HEK293 (cell line): ENCODE data around the gene MEG3.

Experiments
- CTCF ChIA-PET: fragments of 350-600 bp; formaldehyde crosslinking; extraction: SDS; loops from one replicate; lab custom pipeline; 2021; ENCODE audit warnings: antibody characterized with exemption; lab: Yijun Ruan, JAX
- POLR2A ChIA-PET: fragments of 300-600 bp; formaldehyde crosslinking; extraction: SDS; loops from one replicate; lab custom pipeline; 2020; ENCODE audit warnings: antibody characterized with exemption, inconsistent platforms; lab: Yijun Ruan, JAX
- H3K27ac ChIP-seq: fragments of 200-500 bp; sonication (Bioruptor generic); 2 replicates; pipeline ENCODE4 v1.5.1; 2014; ENCODE audit warnings: low read depth, low read length, control low read depth, inconsistent platforms; ENCODE audit errors: extremely low read depth
- H3K36me3 ChIP-seq, 2 experiments: fragments of 200-500 bp in 1 of 2; sonication (Bioruptor generic) in 1 of 2; 1 replicate in 1 of 2; 2 replicates in 1 of 2; pipeline ENCODE4 v1.5.1; 2014 to 2017; ENCODE audit warnings: inconsistent platforms in 2 of 2, low read length in 2 of 2; ENCODE audit not compliant: control insufficient read depth in 2 of 2, insufficient read depth in 1 of 2
- H3K4me1 ChIP-seq: fragments of 200-500 bp; sonication (Bioruptor generic); 2 replicates; pipeline ENCODE4 v1.5.1; 2014; ENCODE audit warnings: mild to moderate bottlenecking, low read length, inconsistent platforms; ENCODE audit not compliant: control insufficient read depth, insufficient read depth
- H3K4me3 ChIP-seq: 2 replicates; pipeline ENCODE4 v1.5.1; 2011; ENCODE audit warnings: low read depth, mild to moderate bottlenecking, control low read depth, low read length, moderate library complexity
- H3K9me3 ChIP-seq: fragments of 200-500 bp; sonication (Bioruptor generic); 2 replicates; pipeline ENCODE4 v1.5.1; 2014; ENCODE audit warnings: low read depth, low read length, inconsistent platforms; ENCODE audit not compliant: control insufficient read depth, insufficient read depth
- BCL11B ChIP-seq: fragments of 450-650 bp; formaldehyde crosslinking; IDR thresholded peaks from 2 replicates; pipeline ENCODE4 v1.5.1; 2016; ENCODE audit warnings: low read depth, missing biosample characterization, missing genetic modification characterization
- EGR2 ChIP-seq: fragments of 450-650 bp; formaldehyde crosslinking; IDR thresholded peaks from 2 replicates; pipeline ENCODE4 v1.5.1; 2016; ENCODE audit warnings: low read depth, missing biosample characterization, missing genetic modification characterization
- MEIS1 ChIP-seq: sonication (generic); formaldehyde crosslinking; IDR thresholded peaks from 2 replicates; pipeline ENCODE4 v1.8.1; 2022; ENCODE audit warnings: missing genetic modification reagents, mild to moderate bottlenecking, borderline replicate concordance
- SCRT2 ChIP-seq: fragments of 450-650 bp; formaldehyde crosslinking; IDR thresholded peaks from 2 replicates; pipeline ENCODE4 v1.5.1; 2016; ENCODE audit warnings: missing biosample characterization, missing genetic modification characterization
- TCF7L2 ChIP-seq: IDR thresholded peaks from 2 replicates; pipeline ENCODE4 v1.6.1; 2011; ENCODE audit warnings: low read depth, mild to moderate bottlenecking, inconsistent platforms, low read length, moderate library complexity, borderline replicate concordance
- TRIM28 ChIP-seq: IDR thresholded peaks from 2 replicates; pipeline ENCODE4 v1.6.1; 2011; ENCODE audit warnings: low read length, control low read depth, borderline replicate concordance
- ZBTB6 ChIP-seq: fragments of 450-650 bp; formaldehyde crosslinking; IDR thresholded peaks from 2 replicates; pipeline ENCODE4 v1.5.1; 2017; ENCODE audit warnings: missing biosample characterization, missing genetic modification characterization
- ZFP37 ChIP-seq: fragments of 450-650 bp; formaldehyde crosslinking; IDR thresholded peaks from 2 replicates; pipeline ENCODE4 v1.5.1; 2016; ENCODE audit warnings: missing biosample characterization, missing genetic modification characterization
- ZNF140 ChIP-seq: fragments of 450-650 bp; formaldehyde crosslinking; IDR thresholded peaks from 2 replicates; pipeline ENCODE4 v1.5.1; 2016; ENCODE audit warnings: missing biosample characterization, missing genetic modification characterization
- ZNF174 ChIP-seq: fragments of 450-650 bp; formaldehyde crosslinking; IDR thresholded peaks from 2 replicates; pipeline ENCODE4 v1.5.0; 2017; ENCODE audit warnings: missing biosample characterization, mild to moderate bottlenecking, missing genetic modification characterization
- ZNF449 ChIP-seq: fragments of 450-650 bp; formaldehyde crosslinking; IDR thresholded peaks from 2 replicates; pipeline ENCODE4 v1.5.1; 2017; ENCODE audit warnings: missing biosample characterization, mild to moderate bottlenecking, missing genetic modification characterization, moderate library complexity
- ZNF692 ChIP-seq: fragments of 450-650 bp; formaldehyde crosslinking; IDR thresholded peaks from 2 replicates; pipeline ENCODE4 v1.5.1; 2016; ENCODE audit warnings: missing biosample characterization, missing genetic modification characterization
- ZNF837 ChIP-seq: fragments of 450-650 bp; formaldehyde crosslinking; IDR thresholded peaks from 2 replicates; pipeline ENCODE4 v1.5.1; 2016; ENCODE audit warnings: missing biosample characterization, missing genetic modification characterization
- ZXDB ChIP-seq: fragments of 450-650 bp; formaldehyde crosslinking; IDR thresholded peaks from 2 replicates; pipeline ENCODE4 v1.5.1; 2016; ENCODE audit warnings: missing biosample characterization, missing genetic modification characterization
- TF ChIP-seq, protein P1 (sequence below): fragments of 450-650 bp; formaldehyde crosslinking; IDR thresholded peaks from 2 replicates; pipeline ENCODE4; 2016; ENCODE audit warnings: missing biosample characterization, missing genetic modification characterization
- TF ChIP-seq, protein P2 (sequence below): fragments of 450-650 bp; formaldehyde crosslinking; IDR thresholded peaks from 2 replicates; pipeline ENCODE4 v1.5.1; 2016; ENCODE audit warnings: missing biosample characterization, missing genetic modification characterization
- TF ChIP-seq, protein P3 (sequence below): fragments of 450-650 bp; formaldehyde crosslinking; IDR thresholded peaks from 2 replicates; pipeline ENCODE4 v1.5.1; 2016; ENCODE audit warnings: missing biosample characterization, missing genetic modification characterization
- TF ChIP-seq, protein P4 (sequence below): fragments of 450-650 bp; formaldehyde crosslinking; IDR thresholded peaks from 2 replicates; pipeline ENCODE4 v1.5.0; 2017; ENCODE audit warnings: missing biosample characterization, missing genetic modification characterization, borderline replicate concordance
- TF ChIP-seq, protein P5 (sequence below): fragments of 450-650 bp; formaldehyde crosslinking; IDR thresholded peaks from 2 replicates; pipeline ENCODE4 v1.5.1; 2016; ENCODE audit warnings: missing biosample characterization, missing genetic modification characterization

MEG3 gene

DNA sequence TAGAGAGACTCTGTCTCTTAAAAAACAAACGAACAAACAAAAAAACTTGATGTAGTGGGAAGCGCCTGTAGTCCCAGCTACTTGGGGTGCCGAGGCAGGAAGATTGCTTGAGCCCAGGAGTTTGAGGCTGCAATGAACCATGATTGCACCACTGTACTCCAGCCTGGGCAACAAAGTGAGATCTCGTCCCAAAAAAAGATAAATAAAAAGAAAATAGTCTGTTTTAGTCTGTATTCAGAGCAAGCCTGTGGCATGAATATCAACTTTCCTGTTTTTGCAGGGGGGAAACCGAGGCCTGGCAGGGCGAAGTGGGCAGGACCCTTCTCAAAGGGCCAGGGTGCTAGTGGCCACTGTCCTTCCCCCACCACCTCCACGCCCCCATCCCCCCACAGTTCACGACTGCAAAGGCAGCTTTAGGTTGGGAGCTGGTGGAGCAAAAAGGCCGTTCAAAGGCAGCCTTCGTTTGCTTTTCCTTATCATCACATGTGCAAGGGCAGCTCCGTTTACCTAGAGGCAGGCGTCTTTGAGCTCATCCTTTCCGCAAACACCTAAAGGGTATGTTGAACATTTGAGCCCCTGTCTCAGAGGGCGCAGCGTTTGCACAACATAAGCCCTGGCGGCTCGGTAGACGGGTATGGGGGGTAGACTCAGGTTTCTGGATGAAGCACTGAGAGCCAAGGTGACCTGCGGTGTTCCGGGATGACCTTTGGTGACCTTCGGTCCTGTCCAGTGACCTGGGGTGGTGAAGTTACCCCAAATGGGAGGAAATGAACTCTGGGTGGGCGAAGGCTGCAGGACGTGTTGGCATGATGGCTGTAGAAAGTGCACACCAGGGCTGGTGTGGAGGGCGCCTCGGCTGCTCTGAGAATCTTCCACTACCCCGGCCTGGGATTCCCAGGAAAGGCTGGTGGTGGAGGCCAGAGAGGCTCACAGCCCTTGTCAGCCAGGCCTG lies 8.7 kb upstream of the MEG3 start (continued):
- TF ChIP-seq ZFP37 (tag by site-specific recombination): no peak
- TF ChIP-seq, protein P1, sequence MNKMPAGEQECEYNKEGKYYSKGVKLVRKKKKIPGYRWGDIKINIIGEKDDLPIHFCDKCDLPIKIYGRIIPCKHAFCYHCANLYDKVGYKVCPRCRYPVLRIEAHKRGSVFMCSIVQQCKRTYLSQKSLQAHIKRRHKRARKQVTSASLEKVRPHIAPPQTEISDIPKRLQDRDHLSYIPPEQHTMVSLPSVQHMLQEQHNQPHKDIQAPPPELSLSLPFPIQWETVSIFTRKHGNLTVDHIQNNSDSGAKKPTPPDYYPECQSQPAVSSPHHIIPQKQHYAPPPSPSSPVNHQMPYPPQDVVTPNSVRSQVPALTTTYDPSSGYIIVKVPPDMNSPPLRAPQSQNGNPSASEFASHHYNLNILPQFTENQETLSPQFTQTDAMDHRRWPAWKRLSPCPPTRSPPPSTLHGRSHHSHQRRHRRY: no peak
- TF ChIP-seq ZXDB (tag by site-specific recombination): no peak
- TF ChIP-seq ZNF837 (tag by site-specific recombination): no peak
- TF ChIP-seq, protein P2, sequence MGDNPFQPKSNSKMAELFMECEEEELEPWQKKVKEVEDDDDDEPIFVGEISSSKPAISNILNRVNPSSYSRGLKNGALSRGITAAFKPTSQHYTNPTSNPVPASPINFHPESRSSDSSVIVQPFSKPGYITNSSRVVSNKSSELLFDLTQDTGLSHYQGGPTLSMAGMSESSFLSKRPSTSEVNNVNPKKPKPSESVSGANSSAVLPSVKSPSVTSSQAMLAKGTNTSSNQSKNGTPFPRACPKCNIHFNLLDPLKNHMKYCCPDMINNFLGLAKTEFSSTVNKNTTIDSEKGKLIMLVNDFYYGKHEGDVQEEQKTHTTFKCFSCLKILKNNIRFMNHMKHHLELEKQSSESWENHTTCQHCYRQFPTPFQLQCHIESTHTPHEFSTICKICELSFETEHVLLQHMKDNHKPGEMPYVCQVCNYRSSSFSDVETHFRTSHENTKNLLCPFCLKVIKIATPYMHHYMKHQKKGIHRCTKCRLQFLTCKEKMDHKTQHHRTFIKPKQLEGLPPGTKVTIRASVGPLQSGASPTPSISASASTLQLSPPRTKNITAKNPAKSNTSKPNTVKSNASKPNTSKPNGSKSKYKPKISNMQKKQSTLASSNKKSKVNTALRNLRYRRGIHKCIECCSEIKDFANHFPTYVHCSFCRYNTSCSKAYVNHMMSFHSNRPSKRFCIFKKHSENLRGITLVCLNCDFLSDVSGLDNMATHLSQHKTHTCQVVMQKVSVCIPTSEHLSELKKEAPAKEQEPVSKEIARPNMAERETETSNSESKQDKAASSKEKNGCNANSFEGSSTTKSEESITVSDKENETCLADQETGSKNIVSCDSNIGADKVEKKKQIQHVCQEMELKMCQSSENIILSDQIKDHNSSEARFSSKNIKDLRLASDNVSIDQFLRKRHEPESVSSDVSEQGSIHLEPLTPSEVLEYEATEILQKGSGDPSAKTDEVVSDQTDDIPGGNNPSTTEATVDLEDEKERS (tag by site-specific recombination): no peak
- no peak for TF ChIP-seq ZNF449 (tag by site-specific recombination)
- no peak for TF ChIP-seq ZNF174 (tag by site-specific recombination)
- TF ChIP-seq, all 188 proteins: peak for 0

- Histone ChIP-seq H3K9me3 (no peaks in the 10 kb centered on the region), H3K36me3 (no peaks in the 10 kb centered on the region), H3K4me3 (no peak overlapping the region), H3K27ac (no peak overlapping the region), H3K4me1 (no peaks in the 10 kb centered on the region)
- POLR2A ChIA-PET: no interaction called here
- CTCF ChIA-PET: interaction anchor here (0.7 kb wide), 1 partner anchor 165 kb away, joined by 3 read pairs; no protein-coding TSS in a partner anchor
- TF ChIP-seq TRIM28: no peak
- TF ChIP-seq, protein P3, sequence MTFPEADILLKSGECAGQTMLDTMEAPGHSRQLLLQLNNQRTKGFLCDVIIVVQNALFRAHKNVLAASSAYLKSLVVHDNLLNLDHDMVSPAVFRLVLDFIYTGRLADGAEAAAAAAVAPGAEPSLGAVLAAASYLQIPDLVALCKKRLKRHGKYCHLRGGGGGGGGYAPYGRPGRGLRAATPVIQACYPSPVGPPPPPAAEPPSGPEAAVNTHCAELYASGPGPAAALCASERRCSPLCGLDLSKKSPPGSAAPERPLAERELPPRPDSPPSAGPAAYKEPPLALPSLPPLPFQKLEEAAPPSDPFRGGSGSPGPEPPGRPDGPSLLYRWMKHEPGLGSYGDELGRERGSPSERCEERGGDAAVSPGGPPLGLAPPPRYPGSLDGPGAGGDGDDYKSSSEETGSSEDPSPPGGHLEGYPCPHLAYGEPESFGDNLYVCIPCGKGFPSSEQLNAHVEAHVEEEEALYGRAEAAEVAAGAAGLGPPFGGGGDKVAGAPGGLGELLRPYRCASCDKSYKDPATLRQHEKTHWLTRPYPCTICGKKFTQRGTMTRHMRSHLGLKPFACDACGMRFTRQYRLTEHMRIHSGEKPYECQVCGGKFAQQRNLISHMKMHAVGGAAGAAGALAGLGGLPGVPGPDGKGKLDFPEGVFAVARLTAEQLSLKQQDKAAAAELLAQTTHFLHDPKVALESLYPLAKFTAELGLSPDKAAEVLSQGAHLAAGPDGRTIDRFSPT: no peak
- TF ChIP-seq BCL11B (tag by site-specific recombination): no peak
- TF ChIP-seq EGR2 (tag by site-specific recombination): no peak
- no peak for TF ChIP-seq ZNF140 (tag by site-specific recombination)
- no peak for TF ChIP-seq TCF7L2
- TF ChIP-seq MEIS1 (CRISPR knock-in tag): no peak
- no peak for TF ChIP-seq ZNF692
- TF ChIP-seq ZBTB6 (tag by site-specific recombination): no peak
- TF ChIP-seq, protein P4, sequence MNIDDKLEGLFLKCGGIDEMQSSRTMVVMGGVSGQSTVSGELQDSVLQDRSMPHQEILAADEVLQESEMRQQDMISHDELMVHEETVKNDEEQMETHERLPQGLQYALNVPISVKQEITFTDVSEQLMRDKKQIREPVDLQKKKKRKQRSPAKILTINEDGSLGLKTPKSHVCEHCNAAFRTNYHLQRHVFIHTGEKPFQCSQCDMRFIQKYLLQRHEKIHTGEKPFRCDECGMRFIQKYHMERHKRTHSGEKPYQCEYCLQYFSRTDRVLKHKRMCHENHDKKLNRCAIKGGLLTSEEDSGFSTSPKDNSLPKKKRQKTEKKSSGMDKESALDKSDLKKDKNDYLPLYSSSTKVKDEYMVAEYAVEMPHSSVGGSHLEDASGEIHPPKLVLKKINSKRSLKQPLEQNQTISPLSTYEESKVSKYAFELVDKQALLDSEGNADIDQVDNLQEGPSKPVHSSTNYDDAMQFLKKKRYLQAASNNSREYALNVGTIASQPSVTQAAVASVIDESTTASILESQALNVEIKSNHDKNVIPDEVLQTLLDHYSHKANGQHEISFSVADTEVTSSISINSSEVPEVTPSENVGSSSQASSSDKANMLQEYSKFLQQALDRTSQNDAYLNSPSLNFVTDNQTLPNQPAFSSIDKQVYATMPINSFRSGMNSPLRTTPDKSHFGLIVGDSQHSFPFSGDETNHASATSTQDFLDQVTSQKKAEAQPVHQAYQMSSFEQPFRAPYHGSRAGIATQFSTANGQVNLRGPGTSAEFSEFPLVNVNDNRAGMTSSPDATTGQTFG (tag by site-specific recombination): no peak
- TF ChIP-seq SCRT2 (tag by site-specific recombination): no peak
- TF ChIP-seq, protein P5, sequence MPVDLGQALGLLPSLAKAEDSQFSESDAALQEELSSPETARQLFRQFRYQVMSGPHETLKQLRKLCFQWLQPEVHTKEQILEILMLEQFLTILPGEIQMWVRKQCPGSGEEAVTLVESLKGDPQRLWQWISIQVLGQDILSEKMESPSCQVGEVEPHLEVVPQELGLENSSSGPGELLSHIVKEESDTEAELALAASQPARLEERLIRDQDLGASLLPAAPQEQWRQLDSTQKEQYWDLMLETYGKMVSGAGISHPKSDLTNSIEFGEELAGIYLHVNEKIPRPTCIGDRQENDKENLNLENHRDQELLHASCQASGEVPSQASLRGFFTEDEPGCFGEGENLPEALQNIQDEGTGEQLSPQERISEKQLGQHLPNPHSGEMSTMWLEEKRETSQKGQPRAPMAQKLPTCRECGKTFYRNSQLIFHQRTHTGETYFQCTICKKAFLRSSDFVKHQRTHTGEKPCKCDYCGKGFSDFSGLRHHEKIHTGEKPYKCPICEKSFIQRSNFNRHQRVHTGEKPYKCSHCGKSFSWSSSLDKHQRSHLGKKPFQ (tag by site-specific recombination): no peak
- TF ChIP-seq ZXDB (tag by site-specific recombination): no peak
- TF ChIP-seq, all 188 proteins: peak for 0
Measured at GRCh38 chr14:100818221-100818699, 7.7 kb upstream of the MEG3 start.
